Osteocyte (in vitro differentiated cells): ENCODE results near the gene KRT15. TPM values are rescaled to one million over a fixed set of nuclear protein-coding genes. Genes with fewer than 3 reads are reported as not detected.
"Not testable (repeated sequence)": the region's sequence is repeated elsewhere in the genome, so short reads cannot be mapped to it uniquely, and the experiment has no call there.

ENCODE experiments used
- DNase-seq: peaks from one replicate; pipeline ENCODE4 v3.0.0; 2021; ENCODE audit warnings: mixed read lengths; ENCODE audit not compliant: unreplicated experiment; ENCODE audit errors: extremely low spot score
- H3K27ac Mint-ChIP-seq: one replicate; pipeline ENCODE4 v1.8.0; 2021; ENCODE audit warnings: mild to moderate bottlenecking, mixed read lengths; ENCODE audit not compliant: unreplicated experiment
- H3K27me3 Mint-ChIP-seq: one replicate; pipeline ENCODE4 v1.8.0; 2021; ENCODE audit warnings: mixed read lengths; ENCODE audit not compliant: unreplicated experiment
- H3K36me3 Mint-ChIP-seq: one replicate; pipeline ENCODE4 v1.8.0; 2021; ENCODE audit warnings: mixed read lengths; ENCODE audit not compliant: unreplicated experiment
- H3K4me1 Mint-ChIP-seq: one replicate; pipeline ENCODE4 v1.8.0; 2021; ENCODE audit warnings: mixed read lengths; ENCODE audit not compliant: unreplicated experiment
- H3K4me3 Mint-ChIP-seq: one replicate; pipeline ENCODE4 v1.8.0; 2021; ENCODE audit warnings: mild to moderate bottlenecking, moderate library complexity, mixed read lengths; ENCODE audit not compliant: unreplicated experiment
- H3K9me3 Mint-ChIP-seq: one replicate; pipeline ENCODE4 v1.8.0; 2021; ENCODE audit warnings: mixed read lengths; ENCODE audit not compliant: unreplicated experiment
- CTCF ChIP-seq: fragments of 200-600 bp; sonication (generic); IDR thresholded peaks from 2 replicates; pipeline ENCODE4 v1.5.0; 2021; ENCODE audit warnings: antibody characterized with exemption, mild to moderate bottlenecking, moderate library complexity
- total RNA-seq: library from RNA; stranded (reverse); gene quantifications from 2 replicates; pipeline ENCODE4 v1.2.1, GENCODE V29; 2021

Gene KRT15
- total RNA-seq, 1 donor from 2014 or later: not detected

- no peak for DNase-seq
- Mint-ChIP-seq H3K4me1 (peaks cover 27% of the 10 kb centered on the region), H3K9me3 (peaks cover 7% of the 10 kb centered on the region), H3K36me3 (no peaks in the 10 kb centered on the region), H3K27ac (peak overlapping the region; percentile 50), H3K4me3 (no peak overlapping the region), H3K27me3 (no peaks in the 10 kb centered on the region)
- no peak for TF ChIP-seq CTCF
Observed at GRCh38 chr17:41545829-41546410, 27.2 kb upstream of the KRT15 start.

- H3K9me3 Mint-ChIP-seq: peaks cover 7% of the 10 kb centered on the region
- DNase-seq: no peak
- no peaks in the 10 kb centered on the region for H3K36me3 Mint-ChIP-seq
- peaks cover 25% of the 10 kb centered on the region for H3K4me1 Mint-ChIP-seq
- TF ChIP-seq CTCF: no peak
- H3K4me3 Mint-ChIP-seq: no peak overlapping the region
- H3K27me3 Mint-ChIP-seq: no peaks in the 10 kb centered on the region
- no peak overlapping the region for H3K27ac Mint-ChIP-seq
Observed at GRCh38 chr17:41544935-41545334, 26.2 kb upstream of the KRT15 start.

GRCh38 chr17:41544491-41544892 is 25.8 kb upstream of the KRT15 start:
- H3K4me3 Mint-ChIP-seq: no peak overlapping the region
- H3K4me1 Mint-ChIP-seq: peaks cover 21% of the 10 kb centered on the region
- no peak overlapping the region for H3K27ac Mint-ChIP-seq
- no peaks in the 10 kb centered on the region for H3K27me3 Mint-ChIP-seq
- no peak for DNase-seq
- no peaks in the 10 kb centered on the region for H3K36me3 Mint-ChIP-seq
- H3K9me3 Mint-ChIP-seq: peaks cover 7% of the 10 kb centered on the region
- TF ChIP-seq CTCF: no peak

GRCh38 chr17:41542786-41543185 is 24.1 kb upstream of the KRT15 start:
- not testable (repeated sequence) for H3K36me3 Mint-ChIP-seq, H3K27ac Mint-ChIP-seq, H3K4me3 Mint-ChIP-seq, H3K9me3 Mint-ChIP-seq, H3K27me3 Mint-ChIP-seq, DNase-seq
- H3K4me1 Mint-ChIP-seq: peaks cover 12% of the 10 kb centered on the region

- H3K9me3 Mint-ChIP-seq: peaks cover 7% of the 10 kb centered on the region
- H3K36me3 Mint-ChIP-seq: no peaks in the 10 kb centered on the region
- no peak for DNase-seq
- peaks cover 7% of the 10 kb centered on the region for H3K4me1 Mint-ChIP-seq
- no peak for TF ChIP-seq CTCF
- H3K27ac Mint-ChIP-seq: no peak overlapping the region
- no peaks in the 10 kb centered on the region for H3K27me3 Mint-ChIP-seq
- H3K4me3 Mint-ChIP-seq: no peak overlapping the region
Observed at GRCh38 chr17:41542357-41542756, 23.7 kb upstream of the KRT15 start.
